SK-N-SH treated with all-trans-retinoic acid at 6 μM for 48 hours (cell line): ENCODE measurements around the gene SCN4A.

Experiments used
- ATAC-seq: fragments of 200-7000 bp; cut with Tn5 transposase; 3 replicates; pipeline ENCODE4 v1.9.1; 2020; ENCODE audit warnings: mild to moderate bottlenecking, moderate library complexity
- ARNTL ChIP-seq: fragments of 450-650 bp; formaldehyde crosslinking; IDR thresholded peaks from 2 replicates; pipeline ENCODE4 v1.5.0; 2020; ENCODE audit warnings: low read depth, mild to moderate bottlenecking, moderate library complexity, borderline replicate concordance
- BACH2 ChIP-seq: fragments of 250-450 bp; sonication (Bioruptor Pico); IDR thresholded peaks from 2 replicates; pipeline ENCODE4 v1.9.0; 2021; ENCODE audit warnings: mild to moderate bottlenecking, borderline replicate concordance
- CSDC2 ChIP-seq: fragments of 250-450 bp; sonication (Bioruptor Pico); IDR thresholded peaks from 2 replicates; pipeline ENCODE4 v1.5.0; 2020; ENCODE audit warnings: mild to moderate bottlenecking, moderate library complexity
- CSRNP3 ChIP-seq: fragments of 250-450 bp; sonication (Bioruptor Pico); IDR thresholded peaks from 2 replicates; pipeline ENCODE4 v1.5.1; 2021; ENCODE audit warnings: mild to moderate bottlenecking, moderate library complexity
- ESRRG ChIP-seq: fragments of 250-450 bp; sonication (Bioruptor Pico); IDR thresholded peaks from 2 replicates; pipeline ENCODE4 v1.6.1; 2021; ENCODE audit warnings: mild to moderate bottlenecking
- GLIS3 ChIP-seq: fragments of 250-450 bp; sonication (Bioruptor Pico); IDR thresholded peaks from 2 replicates; pipeline ENCODE4 v1.5.0; 2020; ENCODE audit warnings: mild to moderate bottlenecking, moderate library complexity
- ISL1 ChIP-seq: fragments of 250-450 bp; sonication (Bioruptor Pico); IDR thresholded peaks from 2 replicates; pipeline ENCODE4 v2.1.2; 2022; ENCODE audit warnings: mild to moderate bottlenecking, moderate library complexity
- OSR1 ChIP-seq: fragments of 250-450 bp; sonication (Bioruptor Pico); IDR thresholded peaks from 2 replicates; pipeline ENCODE4 v1.8.0; 2022; ENCODE audit warnings: moderate library complexity, mild to moderate bottlenecking, inconsistent platforms
- PATZ1 ChIP-seq: fragments of 250-450 bp; sonication (Bioruptor Pico); IDR thresholded peaks from 2 replicates; pipeline ENCODE4 v1.8.0; 2020; ENCODE audit warnings: mild to moderate bottlenecking, moderate library complexity, borderline replicate concordance
- POU6F1 ChIP-seq: fragments of 250-450 bp; sonication (Bioruptor Pico); IDR thresholded peaks from 2 replicates; pipeline ENCODE4 v1.8.0; 2021; ENCODE audit warnings: low read depth, mild to moderate bottlenecking, moderate library complexity, borderline replicate concordance
- PPARA ChIP-seq: fragments of 250-450 bp; sonication (Bioruptor Pico); IDR thresholded peaks from 2 replicates; pipeline ENCODE4 v1.5.0; 2020; ENCODE audit warnings: mild to moderate bottlenecking, borderline replicate concordance
- RARB ChIP-seq: fragments of 250-450 bp; sonication (Bioruptor Pico); IDR thresholded peaks from 2 replicates; pipeline ENCODE4 v1.8.0; 2021; ENCODE audit warnings: mild to moderate bottlenecking, moderate library complexity
- SNAI2 ChIP-seq: fragments of 250-450 bp; sonication (Bioruptor Pico); IDR thresholded peaks from 2 replicates; pipeline ENCODE4 v1.5.0; 2020; ENCODE audit warnings: mild to moderate bottlenecking, moderate library complexity
- TCF4 ChIP-seq: fragments of 250-450 bp; sonication (Bioruptor Pico); IDR thresholded peaks from 2 replicates; pipeline ENCODE4 v1.8.0; 2021; ENCODE audit warnings: mild to moderate bottlenecking, moderate library complexity, borderline replicate concordance
- TOX ChIP-seq: fragments of 250-450 bp; sonication (Bioruptor Pico); IDR thresholded peaks from 2 replicates; pipeline ENCODE4 v1.8.0; 2021; ENCODE audit warnings: mild to moderate bottlenecking, moderate library complexity, borderline replicate concordance
- TSHZ2 ChIP-seq: fragments of 250-450 bp; sonication (Bioruptor Pico); IDR thresholded peaks from 2 replicates; pipeline ENCODE4 v1.5.0; 2020; ENCODE audit warnings: mild to moderate bottlenecking, moderate library complexity
- ZC3H10 ChIP-seq: fragments of 250-450 bp; sonication (Bioruptor Pico); IDR thresholded peaks from 2 replicates; pipeline ENCODE4 v1.5.1; 2021; ENCODE audit warnings: mild to moderate bottlenecking, moderate library complexity
- ZFP3 ChIP-seq: fragments of 250-450 bp; sonication (Bioruptor Pico); IDR thresholded peaks from 2 replicates; pipeline ENCODE4 v1.5.0; 2020; ENCODE audit warnings: mild to moderate bottlenecking, moderate library complexity
- ZFP30 ChIP-seq: fragments of 450-650 bp; formaldehyde crosslinking; IDR thresholded peaks from 2 replicates; pipeline ENCODE4 v1.5.0; 2022; ENCODE audit warnings: mild to moderate bottlenecking, moderate library complexity
- ZNF70 ChIP-seq: fragments of 450-650 bp; formaldehyde crosslinking; IDR thresholded peaks from 2 replicates; pipeline ENCODE4 v1.5.0; 2020; ENCODE audit warnings: mild to moderate bottlenecking, moderate library complexity
- ZNF8 ChIP-seq: fragments of 450-650 bp; formaldehyde crosslinking; IDR thresholded peaks from 2 replicates; pipeline ENCODE4 v1.5.0; 2020; ENCODE audit warnings: mild to moderate bottlenecking, moderate library complexity

SCN4A gene

GRCh38 chr17:63937319-63937718 lies 35.4 kb downstream of the SCN4A start:
- ATAC-seq, result no peak
- TF ChIP-seq ZFP30 (CRISPR knock-in tag), result no peak
- TF ChIP-seq ZNF70 (CRISPR knock-in tag), result no peak
- no peak for TF ChIP-seq CSRNP3 (CRISPR knock-in tag)
- no peak for TF ChIP-seq POU6F1 (CRISPR knock-in tag)
- no peak for TF ChIP-seq ZFP3 (CRISPR knock-in tag)
- no peak for TF ChIP-seq OSR1 (CRISPR knock-in tag)
- TF ChIP-seq ESRRG (CRISPR knock-in tag), result no peak
- TF ChIP-seq PATZ1 (CRISPR knock-in tag), result no peak
- no peak for TF ChIP-seq TOX (CRISPR knock-in tag)
- TF ChIP-seq GLIS3 (CRISPR knock-in tag), result no peak
- no peak for TF ChIP-seq SNAI2
- TF ChIP-seq RARB (CRISPR knock-in tag), result no peak

- no peak for ATAC-seq
- no peak for TF ChIP-seq ZNF8 (CRISPR knock-in tag)
- no peak for TF ChIP-seq POU6F1 (CRISPR knock-in tag)
- TF ChIP-seq GLIS3 (CRISPR knock-in tag), result no peak
- no peak for TF ChIP-seq ZC3H10 (CRISPR knock-in tag)
- TF ChIP-seq PATZ1 (CRISPR knock-in tag), result no peak
Measured at GRCh38 chr17:63934183-63935112, 38.3 kb downstream of the SCN4A start.

- TF ChIP-seq ARNTL (CRISPR knock-in tag) (no peak), TCF4 (CRISPR knock-in tag) (no peak), BACH2 (CRISPR knock-in tag) (no peak), ZFP30 (CRISPR knock-in tag) (no peak), SNAI2 (no peak), PPARA (CRISPR knock-in tag) (no peak)
- TF ChIP-seq, all 23 proteins: peak for 0
- no peak for ATAC-seq
Measured at GRCh38 chr17:63933598-63933997, 39.1 kb downstream of the SCN4A start.

- ATAC-seq, result no peak
- TF ChIP-seq ZFP3 (CRISPR knock-in tag), result no peak
- TF ChIP-seq ZNF8 (CRISPR knock-in tag), result no peak
- TF ChIP-seq PATZ1 (CRISPR knock-in tag), result no peak
- no peak for TF ChIP-seq CSDC2 (CRISPR knock-in tag)
- TF ChIP-seq TOX (CRISPR knock-in tag), result no peak
- TF ChIP-seq RARB (CRISPR knock-in tag), result no peak
- TF ChIP-seq SNAI2, result no peak
- no peak for TF ChIP-seq TCF4 (CRISPR knock-in tag)
- TF ChIP-seq TSHZ2 (CRISPR knock-in tag), result no peak
- TF ChIP-seq ESRRG (CRISPR knock-in tag), result no peak
- no peak for TF ChIP-seq ARNTL (CRISPR knock-in tag)
- no peak for TF ChIP-seq OSR1 (CRISPR knock-in tag)
- no peak for TF ChIP-seq ISL1
Measured at GRCh38 chr17:63932721-63933120, 40.0 kb downstream of the SCN4A start.
